SU-DHL-6 (cell line): ENCODE data around the gene NEDD4.
A peak's percentile ranks its signal among the peaks of the same experiment; 100 is the strongest.

Source experiments
- EZH2phosphoT487 ChIP-seq: fragments of 200-600 bp; sonication (generic), shearing (Covaris generic); conservative IDR thresholded peaks from 2 replicates; pipeline ENCODE4 v1.6.1; 2018; ENCODE audit warnings: mild to moderate bottlenecking, antibody characterized with exemption, low read length, moderate library complexity, mixed read lengths
- TF ChIP-seq, protein P1 (sequence below): fragments of 200-600 bp; sonication (generic); IDR thresholded peaks from one replicate; pipeline ENCODE4 v1.5.1; 2017; ENCODE audit warnings: antibody characterized with exemption, mild to moderate bottlenecking, low read length, moderate library complexity; ENCODE audit not compliant: insufficient read depth, poor library complexity, severe bottlenecking

DNA sequence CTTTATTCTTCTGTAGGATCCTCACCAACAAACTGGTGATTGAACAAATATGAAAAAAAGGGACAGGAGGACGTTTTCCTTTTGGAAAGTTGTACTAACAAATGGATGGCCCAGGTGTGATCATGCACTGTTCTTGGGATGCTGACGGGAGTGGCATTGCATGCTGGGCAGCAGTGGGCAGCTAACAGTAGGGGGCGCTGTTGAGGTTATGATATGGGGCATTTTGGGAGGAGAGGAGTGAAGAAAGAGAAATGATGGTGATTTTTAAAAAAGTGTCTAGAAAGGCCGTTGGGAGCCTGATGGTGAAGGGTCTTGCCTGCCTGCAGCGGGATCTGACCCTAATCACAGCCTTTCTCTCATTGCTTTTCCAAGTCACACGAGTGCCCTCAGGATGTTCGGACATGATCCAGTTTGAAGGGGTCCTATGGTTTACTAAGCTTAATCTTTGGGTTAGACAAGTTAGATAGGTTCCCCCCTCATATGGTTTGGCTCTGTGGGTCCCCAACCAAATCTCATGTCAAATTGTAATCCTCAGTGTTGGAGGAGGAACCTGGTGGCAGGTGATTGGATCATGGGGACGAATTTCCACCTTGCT, 204.2 kb downstream of the NEDD4 start:
- TF ChIP-seq, protein P1, sequence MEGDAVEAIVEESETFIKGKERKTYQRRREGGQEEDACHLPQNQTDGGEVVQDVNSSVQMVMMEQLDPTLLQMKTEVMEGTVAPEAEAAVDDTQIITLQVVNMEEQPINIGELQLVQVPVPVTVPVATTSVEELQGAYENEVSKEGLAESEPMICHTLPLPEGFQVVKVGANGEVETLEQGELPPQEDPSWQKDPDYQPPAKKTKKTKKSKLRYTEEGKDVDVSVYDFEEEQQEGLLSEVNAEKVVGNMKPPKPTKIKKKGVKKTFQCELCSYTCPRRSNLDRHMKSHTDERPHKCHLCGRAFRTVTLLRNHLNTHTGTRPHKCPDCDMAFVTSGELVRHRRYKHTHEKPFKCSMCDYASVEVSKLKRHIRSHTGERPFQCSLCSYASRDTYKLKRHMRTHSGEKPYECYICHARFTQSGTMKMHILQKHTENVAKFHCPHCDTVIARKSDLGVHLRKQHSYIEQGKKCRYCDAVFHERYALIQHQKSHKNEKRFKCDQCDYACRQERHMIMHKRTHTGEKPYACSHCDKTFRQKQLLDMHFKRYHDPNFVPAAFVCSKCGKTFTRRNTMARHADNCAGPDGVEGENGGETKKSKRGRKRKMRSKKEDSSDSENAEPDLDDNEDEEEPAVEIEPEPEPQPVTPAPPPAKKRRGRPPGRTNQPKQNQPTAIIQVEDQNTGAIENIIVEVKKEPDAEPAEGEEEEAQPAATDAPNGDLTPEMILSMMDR: peak; percentile 84
- no peak for TF ChIP-seq EZH2phosphoT487
